Tibial nerve (tissue), 4 donors: ENCODE measurements around the gene HSDL2. TPM values are rescaled to one million over a fixed set of nuclear protein-coding genes. Genes with fewer than 3 reads are reported as not detected.

Experiments
- DNase-seq, 2 donors: peaks; one replicate each; pipeline ENCODE4 v3.0.0-alpha.2; 2019; ENCODE audit warnings: low spot score in 2 of 2
- H3K27ac ChIP-seq, 4 donors: fragments of 200-600 bp; sonication (generic) in 3 of 4; one replicate each; pipeline ENCODE4 v1.5.1; 2017 to 2019; ENCODE audit warnings: mild to moderate bottlenecking in 1 of 4
- H3K27me3 ChIP-seq, 2 donors: fragments of 200-600 bp; sonication (generic) in 1 of 2; one replicate each; pipeline versions ENCODE4 v1.5.1 to v1.6.0; 2017 to 2019
- H3K36me3 ChIP-seq, 3 donors: fragments of 200-600 bp; sonication (generic); one replicate each; pipeline ENCODE4 v1.5.1; 2018 to 2019
- H3K4me1 ChIP-seq, 4 donors: fragments of 200-600 bp; sonication (generic) in 3 of 4; one replicate each; pipeline ENCODE4 v1.5.1; 2017 to 2019
- H3K4me3 ChIP-seq, 4 donors: fragments of 200-600 bp; sonication (generic) in 3 of 4; one replicate each; pipeline ENCODE4 v1.5.1; 2017 to 2019; ENCODE audit warnings: mild to moderate bottlenecking in 1 of 4, moderate library complexity in 1 of 4
- H3K9me3 ChIP-seq, 4 donors: fragments of 200-600 bp; sonication (generic) in 3 of 4; one replicate each; pipeline ENCODE4 v1.5.1; 2017 to 2019
- EP300 ChIP-seq, 2 donors: sonication (generic); formaldehyde crosslinking; IDR thresholded peaks; one replicate each; pipeline ENCODE4 v1.6.1; 2017; ENCODE audit warnings: antibody characterized with exemption in 2 of 2, mild to moderate bottlenecking in 1 of 2
- POLR2A ChIP-seq, 2 donors: fragments of 450-650 bp; IDR thresholded peaks; one replicate each; pipeline ENCODE4 v1.6.1; 2017; ENCODE audit warnings: antibody characterized with exemption in 2 of 2, mild to moderate bottlenecking in 2 of 2, moderate library complexity in 2 of 2
- WGBS, 2 donors: methylation state at CpG; one replicate each; pipeline ENCODE4 v1.1.5; 2018; 5-methylcytosine and 5-hydroxymethylcytosine counted together
- total RNA-seq, 4 donors: library from RNA; depleted of rRNA; stranded (reverse); fragments of >200 nt; gene quantifications; one replicate each; pipeline ENCODE4 v1.1.0, GENCODE V29; 2016
- TF ChIP-seq, protein P1 (sequence below), 5 experiments: fragments of 200-600 bp in 3 of 5; fragments of 450-650 bp in 2 of 5; sonication (generic) in 3 of 5; IDR thresholded peaks; one replicate each; pipeline ENCODE4 v1.5.1; 2016 to 2019; ENCODE audit warnings: antibody characterized with exemption in 5 of 5, mild to moderate bottlenecking in 3 of 5, moderate library complexity in 2 of 5

HSDL2 gene
- total RNA-seq, 4 donors from 2014 or later = 34.1 to 48.9 (median 37.7) TPM

DNA sequence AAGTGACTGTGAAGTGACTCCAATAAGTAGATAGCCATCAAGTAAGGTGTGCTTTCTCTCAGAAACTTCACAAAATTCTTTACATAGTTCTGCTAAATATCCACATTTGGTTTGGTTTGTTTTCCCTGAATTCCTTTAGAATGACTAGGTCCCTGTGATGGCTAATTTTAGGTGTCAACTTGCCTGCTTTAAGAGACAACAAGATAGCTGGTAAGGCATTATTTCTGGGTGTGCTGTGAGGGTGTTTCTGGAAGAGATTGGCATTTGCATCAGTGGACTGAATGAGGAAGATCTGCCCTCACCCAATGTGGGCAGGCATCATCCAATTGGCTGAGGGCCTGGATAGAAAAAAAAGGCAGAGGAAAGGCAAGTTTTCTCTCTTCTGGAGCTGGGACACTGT is 38.2 kb upstream of the HSDL2 start:
- no peak for DNase-seq
- TF ChIP-seq POLR2A (IDR thresholded peaks at IDR 0.05) (no peak), EP300 (IDR thresholded peaks at IDR 0.05) (no peak)
- TF ChIP-seq, protein P1, sequence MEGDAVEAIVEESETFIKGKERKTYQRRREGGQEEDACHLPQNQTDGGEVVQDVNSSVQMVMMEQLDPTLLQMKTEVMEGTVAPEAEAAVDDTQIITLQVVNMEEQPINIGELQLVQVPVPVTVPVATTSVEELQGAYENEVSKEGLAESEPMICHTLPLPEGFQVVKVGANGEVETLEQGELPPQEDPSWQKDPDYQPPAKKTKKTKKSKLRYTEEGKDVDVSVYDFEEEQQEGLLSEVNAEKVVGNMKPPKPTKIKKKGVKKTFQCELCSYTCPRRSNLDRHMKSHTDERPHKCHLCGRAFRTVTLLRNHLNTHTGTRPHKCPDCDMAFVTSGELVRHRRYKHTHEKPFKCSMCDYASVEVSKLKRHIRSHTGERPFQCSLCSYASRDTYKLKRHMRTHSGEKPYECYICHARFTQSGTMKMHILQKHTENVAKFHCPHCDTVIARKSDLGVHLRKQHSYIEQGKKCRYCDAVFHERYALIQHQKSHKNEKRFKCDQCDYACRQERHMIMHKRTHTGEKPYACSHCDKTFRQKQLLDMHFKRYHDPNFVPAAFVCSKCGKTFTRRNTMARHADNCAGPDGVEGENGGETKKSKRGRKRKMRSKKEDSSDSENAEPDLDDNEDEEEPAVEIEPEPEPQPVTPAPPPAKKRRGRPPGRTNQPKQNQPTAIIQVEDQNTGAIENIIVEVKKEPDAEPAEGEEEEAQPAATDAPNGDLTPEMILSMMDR (IDR thresholded peaks at IDR 0.05) = no peak
- no peaks in the 10 kb centered on the region for H3K27me3 ChIP-seq

DNA sequence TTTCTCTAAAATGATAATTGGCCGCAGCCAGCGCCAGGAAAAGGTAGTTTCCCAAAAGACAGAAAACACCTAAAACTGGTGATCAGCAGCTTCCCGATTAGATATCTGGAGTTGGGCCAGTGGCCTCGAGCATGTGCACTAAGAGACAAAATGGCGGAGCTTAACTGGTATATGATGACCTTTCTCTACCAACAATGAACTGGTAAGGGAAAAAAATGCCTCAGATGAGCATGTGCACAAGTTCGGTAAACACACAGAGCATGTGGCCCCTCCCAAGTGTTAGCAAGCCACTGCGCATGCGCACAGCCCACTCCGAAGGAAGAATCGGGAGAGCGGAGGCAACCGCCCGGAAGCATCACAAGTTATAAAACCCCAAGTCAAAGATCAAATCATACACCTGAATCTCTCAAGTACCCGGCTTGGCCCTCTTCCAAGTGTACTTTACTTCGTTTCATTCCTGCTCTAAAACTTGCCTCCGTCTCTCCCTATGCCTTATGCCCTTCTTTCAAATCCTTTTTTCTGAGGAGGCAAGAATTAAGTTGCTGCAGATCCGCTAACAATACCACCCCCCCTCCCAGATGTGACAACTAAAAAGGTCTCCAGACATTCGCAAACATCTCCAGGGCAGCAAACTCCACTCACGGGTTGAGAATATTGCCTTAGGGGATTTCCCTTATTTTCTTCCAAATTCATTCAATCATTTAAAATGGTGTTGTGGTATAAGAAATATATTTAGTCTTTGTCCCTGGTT is 31.5 kb upstream of the HSDL2 start:
- 28 to 37% methylated on average over 19 of the region's 19 CpGs for WGBS, 2 donors
- peaks cover 0 to 4% (median 0%) of the 10 kb centered on the region in 4 donors for H3K4me1 ChIP-seq
- no peak overlapping the region for H3K27ac ChIP-seq
- peak overlapping the region; percentile 26 to 50 (median 29) for H3K4me3 ChIP-seq
- H3K9me3 ChIP-seq = no peaks in the 10 kb centered on the region
- no peaks in the 10 kb centered on the region for H3K27me3 ChIP-seq
- DNase-seq = peak; percentile 41 to 63
- H3K36me3 ChIP-seq = no peaks in the 10 kb centered on the region
- no peak for TF ChIP-seq EP300 (IDR thresholded peaks at IDR 0.05)
- no peak for TF ChIP-seq POLR2A (IDR thresholded peaks at IDR 0.05)
- TF ChIP-seq, protein P1 (IDR thresholded peaks at IDR 0.05) = no peak

More for the DNA sequence above, 38.2 kb upstream of the HSDL2 start:
- Histone ChIP-seq H3K9me3 (no peaks in the 10 kb centered on the region), H3K4me1 (no peaks in the 10 kb centered on the region), H3K4me3 (no peak overlapping the region), H3K27ac (no peak overlapping the region), H3K36me3 (no peaks in the 10 kb centered on the region)

DNA sequence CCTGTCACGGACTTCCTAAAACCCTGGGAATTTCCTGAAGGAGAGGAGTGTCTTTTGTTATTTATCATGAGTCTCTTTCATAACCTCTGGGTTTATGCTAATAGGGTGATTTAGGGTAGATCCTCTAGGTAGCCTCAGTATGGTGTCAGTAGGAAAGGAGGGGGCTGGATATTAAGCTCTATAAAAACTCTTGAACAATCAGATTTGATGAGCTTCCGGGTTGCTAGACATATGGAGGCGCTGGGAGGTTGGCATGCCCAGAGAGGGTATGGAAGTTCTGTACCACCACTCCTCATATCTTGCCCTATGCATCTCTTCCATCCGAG is 30.9 kb upstream of the HSDL2 start:
- no peak overlapping the region for H3K27ac ChIP-seq
- no peaks in the 10 kb centered on the region for H3K9me3 ChIP-seq
- H3K4me3 ChIP-seq = peak overlapping the region in 2 of 4 donors; percentile 26 to 50
- peaks cover 0 to 4% (median 0%) of the 10 kb centered on the region in 4 donors for H3K4me1 ChIP-seq
- TF ChIP-seq POLR2A (IDR thresholded peaks at IDR 0.05) = no peak
- TF ChIP-seq EP300 (IDR thresholded peaks at IDR 0.05) = no peak
- TF ChIP-seq, protein P1 (IDR thresholded peaks at IDR 0.05) = no peak
- no peaks in the 10 kb centered on the region for H3K36me3 ChIP-seq
- no peaks in the 10 kb centered on the region for H3K27me3 ChIP-seq
- 43 to 67% methylated on average over 4 of the region's 4 CpGs for WGBS, 2 donors
- no peak for DNase-seq

DNA sequence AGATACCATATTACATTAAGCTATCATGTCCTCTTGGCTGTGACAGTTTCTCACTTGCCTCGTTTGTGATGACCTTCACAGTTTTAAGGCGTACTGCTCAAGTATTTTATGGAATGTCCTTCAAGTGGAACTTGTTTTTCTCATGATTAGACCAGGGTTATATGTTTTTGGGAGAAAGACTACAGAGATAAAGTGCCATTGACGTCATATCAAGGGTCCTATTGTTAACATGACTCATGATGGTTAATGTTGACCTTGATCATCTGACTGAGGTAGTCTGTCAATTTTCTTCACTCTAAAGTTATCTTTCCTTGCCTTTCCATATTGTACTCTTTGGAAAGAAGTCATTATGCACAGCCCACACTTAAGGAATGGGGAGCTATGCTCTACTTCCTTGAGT is 28.7 kb upstream of the HSDL2 start:
- Histone ChIP-seq H3K4me3 (no peak overlapping the region), H3K27ac (no peak overlapping the region), H3K9me3 (no peaks in the 10 kb centered on the region), H3K36me3 (no peaks in the 10 kb centered on the region), H3K27me3 (no peaks in the 10 kb centered on the region), H3K4me1 (peaks cover 0 to 4% (median 0%) of the 10 kb centered on the region in 4 donors)
- TF ChIP-seq, protein P1 (IDR thresholded peaks at IDR 0.05) = no peak
- TF ChIP-seq EP300 (IDR thresholded peaks at IDR 0.05) = no peak
- no peak for TF ChIP-seq POLR2A (IDR thresholded peaks at IDR 0.05)
- no peak for DNase-seq
- 62 to 79% methylated on average over 3 of the region's 3 CpGs for WGBS, 2 donors

DNA sequence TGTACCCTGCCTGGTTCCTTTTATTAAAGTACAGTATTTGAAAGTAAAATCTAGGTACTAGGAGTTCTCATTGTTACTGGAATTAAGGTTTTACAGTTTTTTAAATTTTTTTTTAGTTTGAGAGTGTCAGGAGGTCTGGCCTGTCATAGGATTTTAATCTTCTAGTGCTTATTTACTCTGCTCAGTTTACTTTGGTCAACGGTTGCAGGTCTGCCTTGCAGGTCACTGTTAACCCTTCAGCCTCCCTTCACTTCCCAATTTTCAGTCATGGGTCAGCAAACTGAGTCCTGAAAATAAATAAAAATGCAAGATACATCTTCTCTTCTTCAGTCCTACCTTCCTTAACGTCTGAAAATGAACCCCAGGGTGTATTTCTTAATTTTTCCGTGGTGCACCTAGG is 27.7 kb upstream of the HSDL2 start:
- Histone ChIP-seq H3K27me3 (no peaks in the 10 kb centered on the region), H3K9me3 (no peaks in the 10 kb centered on the region), H3K36me3 (no peaks in the 10 kb centered on the region), H3K27ac (no peak overlapping the region), H3K4me1 (peaks cover 0 to 4% (median 0%) of the 10 kb centered on the region in 4 donors), H3K4me3 (no peak overlapping the region)
- TF ChIP-seq EP300 (IDR thresholded peaks at IDR 0.05) = no peak
- TF ChIP-seq, protein P1 (IDR thresholded peaks at IDR 0.05) = no peak
- no peak for TF ChIP-seq POLR2A (IDR thresholded peaks at IDR 0.05)
- no peak for DNase-seq
- WGBS, 2 donors = 62 to 73% methylated on average over 3 of the region's 3 CpGs
